Measurements from ENCODE around the gene BCAN.
"Not testable (repeated sequence)": the region's sequence is repeated elsewhere in the genome, so short reads cannot be mapped to it uniquely, and the experiment has no call there.

The BCAN gene, protein sequence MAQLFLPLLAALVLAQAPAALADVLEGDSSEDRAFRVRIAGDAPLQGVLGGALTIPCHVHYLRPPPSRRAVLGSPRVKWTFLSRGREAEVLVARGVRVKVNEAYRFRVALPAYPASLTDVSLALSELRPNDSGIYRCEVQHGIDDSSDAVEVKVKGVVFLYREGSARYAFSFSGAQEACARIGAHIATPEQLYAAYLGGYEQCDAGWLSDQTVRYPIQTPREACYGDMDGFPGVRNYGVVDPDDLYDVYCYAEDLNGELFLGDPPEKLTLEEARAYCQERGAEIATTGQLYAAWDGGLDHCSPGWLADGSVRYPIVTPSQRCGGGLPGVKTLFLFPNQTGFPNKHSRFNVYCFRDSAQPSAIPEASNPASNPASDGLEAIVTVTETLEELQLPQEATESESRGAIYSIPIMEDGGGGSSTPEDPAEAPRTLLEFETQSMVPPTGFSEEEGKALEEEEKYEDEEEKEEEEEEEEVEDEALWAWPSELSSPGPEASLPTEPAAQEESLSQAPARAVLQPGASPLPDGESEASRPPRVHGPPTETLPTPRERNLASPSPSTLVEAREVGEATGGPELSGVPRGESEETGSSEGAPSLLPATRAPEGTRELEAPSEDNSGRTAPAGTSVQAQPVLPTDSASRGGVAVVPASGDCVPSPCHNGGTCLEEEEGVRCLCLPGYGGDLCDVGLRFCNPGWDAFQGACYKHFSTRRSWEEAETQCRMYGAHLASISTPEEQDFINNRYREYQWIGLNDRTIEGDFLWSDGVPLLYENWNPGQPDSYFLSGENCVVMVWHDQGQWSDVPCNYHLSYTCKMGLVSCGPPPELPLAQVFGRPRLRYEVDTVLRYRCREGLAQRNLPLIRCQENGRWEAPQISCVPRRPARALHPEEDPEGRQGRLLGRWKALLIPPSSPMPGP

DNA sequence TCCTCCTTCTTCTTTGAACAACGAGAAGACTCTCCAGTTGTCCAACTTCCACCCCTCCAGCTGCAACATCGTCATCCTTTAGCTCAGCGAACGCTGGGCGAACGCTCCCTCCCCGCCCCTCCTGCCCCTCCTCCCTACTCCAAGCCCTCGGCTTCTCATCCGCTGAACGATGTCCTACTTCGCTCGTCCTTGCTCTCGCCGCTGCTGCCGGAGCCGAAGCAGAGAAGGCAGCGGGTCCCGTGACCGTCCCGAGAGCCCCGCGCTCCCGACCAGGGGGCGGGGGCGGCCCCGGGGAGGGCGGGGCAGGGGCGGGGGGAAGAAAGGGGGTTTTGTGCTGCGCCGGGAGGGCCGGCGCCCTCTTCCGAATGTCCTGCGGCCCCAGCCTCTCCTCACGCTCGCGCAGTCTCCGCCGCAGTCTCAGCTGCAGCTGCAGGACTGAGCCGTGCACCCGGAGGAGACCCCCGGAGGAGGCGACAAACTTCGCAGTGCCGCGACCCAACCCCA, at the start of gene BCAN:
TSS of gene BCAN (plus strand) at position 357 of the 504 bp plus-strand sequence. CDS start 3,938 bp downstream, outside the sequence.
- DNase-seq (ENCODE audit: low spot score): no peak

DNA sequence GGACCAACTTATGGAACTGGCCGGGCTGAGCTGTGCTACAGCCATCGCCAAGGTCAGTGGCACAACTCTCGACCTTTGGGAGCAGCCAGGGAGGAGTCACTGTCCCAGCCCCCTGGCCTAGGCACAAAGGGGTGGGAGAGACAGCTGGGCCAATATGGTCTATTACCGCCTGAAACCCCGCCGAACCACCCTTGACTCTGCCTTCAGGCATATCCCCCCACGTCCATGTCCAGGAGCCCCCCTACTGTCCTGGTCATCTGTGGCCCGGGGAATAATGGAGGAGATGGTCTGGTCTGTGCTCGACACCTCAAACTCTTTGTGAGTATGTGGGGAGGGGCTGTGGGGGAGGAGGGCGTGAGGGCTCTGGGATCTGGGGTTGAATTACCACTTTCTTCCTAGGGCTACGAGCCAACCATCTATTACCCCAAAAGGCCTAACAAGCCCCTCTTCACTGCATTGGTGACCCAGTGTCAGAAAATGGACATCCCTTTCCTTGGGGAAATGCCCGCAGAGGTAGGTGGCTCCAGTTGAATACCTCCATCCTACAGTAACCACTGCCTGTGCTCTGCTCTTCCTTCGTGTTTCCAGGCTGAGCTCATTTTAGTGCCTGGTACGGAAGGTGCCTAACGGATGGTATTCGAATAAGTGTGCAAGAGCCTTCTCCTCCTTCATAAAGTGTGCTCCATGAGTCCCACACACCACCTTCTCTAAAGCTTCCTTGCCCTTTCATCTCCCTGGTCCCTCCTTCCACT, 49.6 kb upstream of the BCAN start:
- no peak for DNase-seq (ENCODE audit: low spot score)

DNA sequence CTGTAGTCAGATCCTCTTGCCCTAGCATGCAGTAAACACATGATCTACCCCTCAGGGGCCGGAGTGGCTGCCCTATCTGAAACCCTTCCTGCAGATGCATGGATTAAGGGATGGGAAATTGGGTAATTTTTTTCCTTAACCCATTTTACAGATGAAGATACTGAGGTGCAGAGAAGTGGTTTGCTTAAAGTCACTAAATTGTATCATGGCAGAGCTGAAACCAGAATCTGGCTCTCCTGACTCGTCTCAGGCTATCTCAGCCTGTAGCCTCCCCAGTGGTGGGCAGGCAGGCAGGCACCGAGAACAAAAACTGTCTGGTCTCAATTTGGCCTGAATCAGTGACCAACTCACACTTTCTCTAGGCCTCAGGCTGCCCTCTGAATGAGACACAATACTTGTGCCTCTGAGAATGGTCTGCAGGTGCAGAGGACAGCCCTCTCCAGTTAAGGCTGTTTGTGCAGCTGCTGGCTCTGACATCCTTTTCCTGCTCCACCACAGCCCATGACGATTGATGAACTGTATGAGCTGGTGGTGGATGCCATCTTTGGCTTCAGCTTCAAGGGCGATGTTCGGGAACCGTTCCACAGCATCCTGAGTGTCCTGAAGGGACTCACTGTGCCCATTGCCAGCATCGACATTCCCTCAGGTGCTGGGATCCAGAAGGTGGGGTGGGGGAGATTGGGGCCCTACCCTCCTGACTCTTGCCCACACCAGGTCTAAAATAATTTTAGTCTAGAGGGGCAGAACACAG, 48.8 kb upstream of the BCAN start:
- DNase-seq (ENCODE audit: low spot score): no peak

DNA sequence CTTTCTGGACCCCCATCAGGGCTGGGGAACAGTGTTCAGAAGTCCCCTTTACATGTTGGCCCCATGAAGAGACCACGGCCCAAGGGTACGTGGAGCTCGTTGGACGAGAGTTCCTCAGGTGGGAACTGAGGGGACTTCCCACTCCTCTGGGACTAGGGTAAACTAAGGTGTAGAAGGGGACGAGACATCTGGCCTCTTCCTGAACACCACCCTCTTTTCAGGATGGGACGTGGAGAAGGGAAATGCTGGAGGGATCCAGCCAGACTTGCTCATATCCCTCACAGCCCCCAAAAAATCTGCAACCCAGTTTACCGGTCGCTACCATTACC, 48.3 kb upstream of the BCAN start:
- DNase-seq (ENCODE audit: low spot score): no peak

DNA sequence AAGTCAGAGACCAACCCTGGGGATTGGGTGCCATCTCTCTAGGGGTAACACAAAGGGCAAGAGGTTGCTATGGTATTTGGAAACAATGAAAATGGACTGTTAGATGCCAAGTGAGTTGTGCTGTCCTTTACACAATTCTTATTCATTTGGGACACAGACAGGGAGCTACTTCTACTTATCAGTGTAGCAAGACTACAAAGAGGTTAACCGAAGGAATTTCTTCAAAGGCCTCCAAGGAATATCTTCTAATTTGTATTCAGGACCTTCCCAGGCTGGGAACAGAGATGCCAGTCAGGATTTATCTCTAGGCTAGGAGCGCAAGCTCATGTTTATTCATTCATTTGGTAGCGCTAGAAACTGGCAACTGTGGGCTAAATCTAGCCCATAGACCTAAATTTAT, 47.7 kb upstream of the BCAN start:
- no peak for DNase-seq (ENCODE audit: low spot score)

DNA sequence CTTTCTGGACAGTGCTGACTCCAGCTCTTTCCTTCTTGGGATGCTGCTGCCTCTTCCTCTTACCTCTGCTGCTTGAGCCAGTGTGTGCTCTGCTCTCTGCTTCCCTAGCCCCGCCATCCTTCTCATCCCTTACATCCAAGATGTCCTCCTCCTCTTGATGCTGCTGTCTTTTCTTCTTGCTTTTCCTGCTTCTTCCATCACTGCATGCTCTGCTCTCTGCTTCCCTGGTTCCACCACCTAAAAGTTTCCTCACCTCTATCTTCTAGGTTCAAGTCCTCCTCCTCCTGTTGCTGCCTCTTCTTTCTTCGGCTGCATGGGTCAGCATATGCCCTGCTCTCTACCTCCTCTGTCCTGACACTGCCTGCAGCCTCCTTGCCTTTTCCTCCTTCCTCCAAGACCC, 46.9 kb upstream of the BCAN start:
- DNase-seq (ENCODE audit: low spot score): no peak

DNA sequence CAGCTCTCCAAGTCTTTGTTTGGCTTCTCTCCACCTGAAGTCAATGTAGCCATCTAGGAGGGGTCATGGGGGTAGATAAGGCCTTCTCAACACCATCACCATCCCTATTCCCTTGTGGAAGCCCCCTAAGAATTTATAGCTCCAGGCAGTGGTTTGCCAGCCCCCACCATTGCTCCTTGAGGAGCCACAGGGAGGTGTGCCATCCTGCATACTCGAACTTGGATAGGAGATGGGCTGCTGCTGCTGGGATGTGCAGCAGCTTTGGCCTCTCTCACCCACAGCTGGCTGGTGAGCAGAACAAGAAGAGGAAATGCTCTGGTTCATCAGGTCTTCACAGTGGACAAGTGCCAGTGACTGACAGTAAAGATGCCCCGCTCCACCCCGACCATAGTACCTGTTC, 45.5 kb upstream of the BCAN start:
- no peak for DNase-seq (ENCODE audit: low spot score)

DNA sequence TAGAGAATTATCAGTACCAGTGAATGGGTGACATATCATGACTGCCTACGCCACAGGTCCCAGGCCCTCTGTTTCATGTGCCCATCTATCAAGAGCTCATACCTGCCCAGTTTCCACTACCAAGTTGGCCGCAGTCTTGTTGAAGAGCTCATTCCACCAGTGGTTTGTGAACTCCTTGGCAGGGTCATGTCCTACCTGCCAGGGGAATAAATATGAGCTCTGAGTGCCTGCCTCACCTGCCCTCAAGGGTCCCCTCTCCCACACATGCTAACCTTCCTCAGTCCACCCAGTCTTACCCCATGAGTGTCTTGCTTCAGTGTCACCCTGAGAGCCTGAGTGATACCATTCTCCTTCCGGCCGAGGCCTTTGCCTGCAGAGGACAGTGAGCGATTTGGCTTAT, 43.8 kb upstream of the BCAN start:
- DNase-seq (ENCODE audit: low spot score): no peak

DNA sequence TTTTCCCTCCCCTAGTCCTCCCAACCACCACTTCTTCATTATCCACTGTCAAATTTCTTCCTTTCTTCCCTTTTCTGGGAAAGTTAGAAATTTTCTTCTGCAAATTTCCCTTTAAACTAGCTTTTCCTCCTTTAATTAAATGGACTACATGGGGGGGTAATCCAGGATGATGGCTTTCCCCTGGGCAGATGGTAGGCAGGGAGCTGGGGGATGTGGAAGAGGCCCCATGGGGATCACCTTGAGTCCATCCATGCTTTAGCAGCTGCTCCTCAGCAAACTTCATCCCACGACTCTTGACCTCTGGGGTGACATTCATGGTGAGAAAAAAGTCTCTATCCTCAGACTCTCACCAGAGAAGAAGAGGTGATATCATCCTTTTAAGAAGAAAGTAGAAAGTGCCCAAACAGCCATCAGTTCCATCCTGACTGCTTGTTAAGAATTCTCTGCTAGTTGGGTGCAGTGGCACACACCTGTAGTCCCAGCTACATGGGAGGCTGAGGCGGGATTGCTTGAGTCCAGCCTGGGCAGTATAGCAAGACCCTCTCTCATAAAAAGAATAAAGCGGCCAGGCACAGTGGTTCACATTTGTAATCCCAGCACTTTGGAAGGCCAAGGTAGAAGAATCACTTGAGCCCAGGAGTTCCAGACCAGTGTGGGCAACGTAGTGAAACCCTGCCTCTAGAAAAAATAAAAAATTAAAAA, 43.0 kb upstream of the BCAN start:
- no peak for DNase-seq (ENCODE audit: low spot score)

DNA sequence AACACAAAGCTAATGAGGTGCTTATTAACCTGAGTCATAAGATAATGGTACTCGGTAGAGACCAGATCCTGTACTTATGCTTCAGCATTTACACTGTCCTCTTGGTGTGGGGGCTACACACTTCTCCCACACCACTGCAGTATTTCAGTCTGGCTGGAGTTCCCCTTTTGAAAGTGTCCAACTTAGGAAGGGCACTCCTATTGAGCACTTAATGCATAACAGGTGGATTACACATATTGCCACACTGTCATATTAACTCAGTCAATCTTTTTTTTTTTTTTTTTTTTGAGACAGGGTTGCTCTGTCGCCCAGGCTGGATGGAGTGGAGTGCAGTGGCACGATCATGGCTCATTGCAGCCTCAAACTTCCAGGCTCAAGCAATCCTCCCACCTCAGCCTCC, 42.1 kb upstream of the BCAN start:
- DNase-seq (ENCODE audit: low spot score): no peak

DNA sequence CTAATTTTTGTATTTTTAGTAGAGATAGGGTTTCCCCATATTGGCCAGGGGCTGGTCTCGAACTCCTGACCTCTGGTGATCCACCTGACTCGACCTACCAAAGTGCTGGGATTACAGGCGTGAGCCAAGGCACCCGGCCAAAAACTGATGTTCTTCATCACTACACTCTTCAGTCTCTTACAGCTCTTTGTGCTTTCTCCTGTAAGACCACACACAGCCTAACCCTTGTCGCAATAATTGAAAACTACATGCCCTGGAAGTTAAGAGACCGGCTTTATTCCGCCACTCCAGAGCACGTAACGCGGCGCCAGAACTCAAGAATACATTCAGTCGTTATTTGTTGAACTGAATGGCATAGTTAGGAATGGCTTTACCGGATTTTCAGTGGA, 41.2 kb upstream of the BCAN start:
- DNase-seq (ENCODE audit: low spot score): no peak

DNA sequence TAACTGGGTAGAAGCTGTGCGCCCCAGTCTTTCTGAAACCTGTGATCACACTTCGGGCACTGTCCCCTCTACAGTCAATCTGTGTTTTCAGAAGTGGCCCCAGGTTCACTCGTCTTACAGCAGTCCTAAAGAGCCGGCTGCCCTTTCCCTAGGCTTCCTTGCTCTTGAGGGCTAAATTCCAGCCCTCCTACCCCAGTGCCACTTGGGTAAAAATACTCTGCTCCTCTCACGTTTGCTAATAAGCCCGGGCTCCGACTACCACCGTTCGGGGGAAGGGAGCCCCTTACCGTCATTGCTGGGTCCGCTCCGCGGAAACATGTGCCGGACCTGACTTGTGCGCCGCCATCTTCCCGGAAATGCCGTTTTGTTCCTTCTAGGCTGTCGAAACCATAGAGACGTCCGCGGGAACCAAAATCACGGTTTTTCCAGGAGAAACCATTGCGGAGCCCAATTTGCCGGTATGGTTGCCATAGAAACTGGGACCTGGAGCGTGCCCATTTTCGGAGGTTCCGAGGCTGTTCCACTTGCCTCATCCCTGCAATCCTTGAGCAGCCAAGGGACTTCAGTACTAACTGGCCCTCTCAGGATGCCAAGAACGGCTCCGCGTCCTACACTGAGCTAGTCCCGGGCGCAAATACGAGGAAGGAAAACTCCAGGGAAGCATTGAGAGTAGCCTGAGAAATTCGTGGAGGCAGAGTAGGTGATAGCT, 40.6 kb upstream of the BCAN start, which contains the start of gene GPATCH4:
TSS of gene GPATCH4 (minus strand) at position 358 of the 709 bp plus-strand sequence.
- DNase-seq (ENCODE audit: low spot score): peak; percentile 86

DNA sequence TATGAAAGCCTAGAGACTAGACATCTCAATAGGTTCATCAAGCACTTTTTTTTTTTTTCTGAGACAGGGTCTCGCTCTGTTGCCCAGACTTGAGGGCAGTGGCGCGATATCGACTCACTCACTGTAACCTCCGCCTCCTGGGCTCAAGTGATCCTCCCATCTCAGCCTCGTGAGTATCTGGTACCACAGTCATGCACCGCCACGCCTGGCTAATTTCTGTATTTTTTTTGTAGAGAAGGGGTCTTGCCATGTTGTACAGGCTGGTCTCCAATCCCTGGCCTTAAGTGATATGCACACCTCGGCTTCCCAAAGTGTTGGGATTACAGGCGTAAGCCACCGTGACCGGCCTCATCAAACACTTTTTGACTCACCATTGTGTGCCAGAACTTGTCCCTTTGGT, 40.0 kb upstream of the BCAN start:
- no peak for DNase-seq (ENCODE audit: low spot score)

DNA sequence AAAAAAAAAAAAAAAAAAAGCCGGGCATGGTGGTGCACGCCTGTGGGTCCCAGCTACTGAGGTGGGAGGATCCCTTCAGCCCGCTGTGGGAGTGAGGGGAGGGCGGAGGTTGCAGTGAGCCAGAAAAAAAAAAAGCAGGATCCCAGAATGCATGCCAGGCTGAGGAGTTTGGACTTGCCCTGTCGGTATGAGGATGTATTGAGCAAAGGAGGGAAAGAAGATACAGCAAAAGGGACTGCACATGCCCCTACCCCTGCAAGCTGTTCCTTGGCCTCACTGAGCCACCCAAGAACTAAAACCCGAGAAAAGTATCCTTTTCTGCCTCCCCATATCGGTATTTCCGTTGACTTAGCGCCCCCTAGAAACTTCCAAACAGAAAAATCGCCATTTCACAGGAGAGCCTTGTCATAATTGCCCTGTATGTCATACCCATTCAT, 39.3 kb upstream of the BCAN start:
- DNase-seq (ENCODE audit: low spot score): no peak

DNA sequence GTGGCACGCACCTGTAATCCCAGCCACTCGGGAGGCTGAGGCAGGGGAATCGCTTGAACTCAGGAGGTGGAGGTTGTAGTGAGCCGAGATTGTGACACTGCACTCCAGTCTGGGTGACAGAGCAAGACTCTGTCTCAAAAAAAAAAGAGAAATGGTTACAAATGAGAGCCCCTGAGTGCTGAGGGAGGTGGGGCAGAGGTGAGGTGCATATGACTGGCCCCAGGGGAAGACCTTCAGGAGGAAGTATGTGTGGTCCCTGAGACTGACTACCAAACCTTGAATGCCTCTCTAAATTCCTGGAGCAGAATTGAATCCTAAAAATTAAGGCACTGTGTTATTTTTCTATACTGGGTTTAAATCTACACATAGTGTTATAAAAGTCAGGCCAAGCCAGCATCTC, 34.6 kb upstream of the BCAN start:
- not testable (repeated sequence) for DNase-seq (ENCODE audit: low spot score)

DNA sequence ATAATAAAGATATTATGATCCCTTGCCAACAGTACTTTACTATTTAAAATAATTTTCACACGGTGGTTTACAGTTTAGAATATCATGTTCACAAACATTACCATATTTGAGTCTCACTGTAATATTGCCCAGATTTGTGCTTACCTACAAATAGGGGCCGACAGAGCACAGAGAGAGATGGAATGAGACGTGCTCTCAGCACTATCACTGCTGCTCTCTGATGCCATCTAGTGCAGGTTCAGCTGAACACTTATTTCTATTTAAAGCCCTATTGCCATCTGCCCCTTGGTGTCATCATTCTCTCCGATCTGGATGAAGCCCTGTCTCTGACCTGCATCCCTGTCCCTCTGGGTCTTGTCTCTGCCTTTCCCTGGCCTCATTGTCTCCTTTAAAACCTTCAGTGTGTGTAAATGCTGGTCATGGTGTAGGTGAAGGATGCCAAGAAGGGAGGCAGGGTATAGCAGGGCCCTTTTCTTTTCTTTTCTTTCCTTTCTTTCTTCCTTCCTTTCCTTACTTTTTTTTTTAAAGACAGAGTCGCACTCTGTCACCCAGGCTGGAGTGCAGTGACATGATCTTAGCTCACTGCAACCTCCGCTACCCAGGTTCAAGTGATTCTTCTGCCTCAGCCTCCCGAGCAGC, 33.8 kb upstream of the BCAN start:
- peak; percentile 74 for DNase-seq (ENCODE audit: low spot score)

DNA sequence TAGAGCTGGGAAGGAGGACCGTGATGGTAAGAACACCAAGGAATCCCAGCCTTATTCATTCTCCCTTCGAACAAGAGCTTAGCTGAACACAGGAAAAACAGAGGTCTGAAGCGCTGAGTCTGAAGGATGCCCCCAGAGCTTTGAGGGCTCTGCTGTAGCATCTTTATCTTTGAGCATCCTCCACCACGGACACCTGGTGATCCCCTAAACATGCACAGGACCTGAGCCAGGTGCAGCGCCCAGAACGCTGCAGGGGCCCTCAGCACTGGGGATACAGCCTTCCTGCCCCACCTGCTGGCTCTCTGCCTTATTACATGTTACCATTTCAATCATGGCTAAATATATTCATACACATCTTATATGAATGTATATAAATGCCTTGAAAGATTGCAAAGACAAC, 32.9 kb upstream of the BCAN start:
- DNase-seq (ENCODE audit: low spot score): no peak

DNA sequence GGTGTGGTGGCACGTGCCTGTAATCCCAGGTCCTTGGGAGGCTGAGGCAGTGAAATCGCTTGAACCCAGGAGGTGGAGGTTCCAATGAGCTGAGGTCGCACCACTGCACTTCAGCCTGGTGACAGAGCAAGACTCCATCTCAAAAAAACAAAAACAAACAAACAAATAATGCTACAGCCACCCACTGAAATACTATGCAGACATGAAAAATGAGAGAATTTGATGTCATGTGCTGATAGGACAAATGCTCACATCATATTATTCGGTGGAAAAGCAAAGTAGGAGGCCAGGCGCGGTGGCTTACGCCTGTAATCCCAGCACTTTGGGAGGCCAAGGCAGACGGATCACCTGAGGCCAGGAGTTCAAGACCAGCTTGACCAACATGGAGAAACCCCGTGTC, 31.8 kb upstream of the BCAN start:
- not testable (repeated sequence) for DNase-seq (ENCODE audit: low spot score)

DNA sequence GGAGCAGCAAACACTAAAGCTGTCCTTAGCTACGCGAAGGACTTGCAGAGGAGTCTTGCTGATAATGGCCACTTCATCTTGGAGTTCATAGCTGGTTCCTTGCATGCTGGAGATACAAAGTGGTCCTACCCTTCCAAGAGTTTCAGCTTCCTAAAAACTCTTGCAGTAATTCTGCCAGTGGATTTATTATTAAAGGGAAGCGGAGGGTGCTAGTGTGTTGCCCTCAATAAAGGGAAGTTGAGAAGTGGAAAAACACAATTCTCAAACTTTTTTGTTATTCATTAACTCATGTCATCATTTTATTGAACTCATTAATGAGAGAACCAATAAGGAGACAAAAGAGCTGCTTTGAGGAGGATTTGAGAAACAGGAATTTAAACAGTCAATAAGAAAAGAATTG, 29.3 kb upstream of the BCAN start:
- no peak for DNase-seq (ENCODE audit: low spot score)

DNA sequence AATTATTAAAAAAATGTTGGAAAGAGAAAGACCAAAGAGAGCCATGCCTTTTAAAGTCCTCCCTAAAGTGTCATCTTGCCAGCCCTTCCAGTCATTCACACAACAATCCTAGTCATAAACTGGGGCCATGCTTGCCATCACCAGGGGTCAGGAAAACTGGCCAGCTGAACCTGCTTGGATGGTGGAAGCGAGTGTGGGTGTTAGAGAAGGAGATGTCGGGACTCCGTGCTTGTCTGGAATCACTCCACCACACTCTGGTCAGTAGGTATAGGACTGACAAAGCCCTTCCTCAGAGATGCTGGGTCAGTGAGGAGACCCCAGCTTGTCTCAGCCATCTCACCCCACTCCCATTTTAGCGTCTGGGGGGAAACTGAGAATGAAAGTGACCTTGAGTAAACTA, 26.0 kb upstream of the BCAN start:
- no peak for DNase-seq (ENCODE audit: low spot score)

Measured in COLO829 (cell line).